GM21526 (cell line): ENCODE measurements around the gene AP4B1.
A peak's percentile ranks its signal among the peaks of the same experiment; 100 is the strongest.

ENCODE experiments used
- ATAC-seq: cut with Tn5 transposase; IDR thresholded peaks from one replicate; pipeline ENCODE4 v1.9.1; 2021; ENCODE audit warnings: moderate library complexity; ENCODE audit not compliant: unreplicated experiment, low FRiP score

Gene AP4B1

GRCh38 chr1:113898241-113898814, 6.3 kb downstream of the AP4B1 start:
- ATAC-seq = no peak

DNA sequence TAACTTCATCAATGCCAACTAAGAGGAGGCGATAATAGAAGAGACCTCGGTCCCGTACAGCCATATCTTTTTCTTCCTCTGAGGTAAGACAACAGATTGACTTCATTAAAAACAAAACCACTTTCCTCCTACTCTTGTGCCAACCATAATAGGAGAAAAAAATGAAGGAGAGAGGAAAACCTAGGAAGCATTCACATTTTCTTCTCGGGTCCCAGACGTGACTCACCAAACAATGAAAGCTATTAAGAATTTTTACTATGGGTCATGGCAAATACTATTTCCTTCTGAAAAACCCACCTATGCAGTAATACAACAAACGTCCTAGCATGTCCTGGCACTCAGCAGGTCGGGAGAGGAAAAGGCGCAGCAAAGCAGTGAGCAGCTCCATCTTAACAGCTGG, 8.6 kb downstream of the AP4B1 start:
- ATAC-seq = no peak

- no peak for ATAC-seq
Measured at GRCh38 chr1:113895098-113895497, 9.5 kb downstream of the AP4B1 start.

GRCh38 chr1:113893267-113893666, 11.3 kb downstream of the AP4B1 start:
- no peak for ATAC-seq

DNA sequence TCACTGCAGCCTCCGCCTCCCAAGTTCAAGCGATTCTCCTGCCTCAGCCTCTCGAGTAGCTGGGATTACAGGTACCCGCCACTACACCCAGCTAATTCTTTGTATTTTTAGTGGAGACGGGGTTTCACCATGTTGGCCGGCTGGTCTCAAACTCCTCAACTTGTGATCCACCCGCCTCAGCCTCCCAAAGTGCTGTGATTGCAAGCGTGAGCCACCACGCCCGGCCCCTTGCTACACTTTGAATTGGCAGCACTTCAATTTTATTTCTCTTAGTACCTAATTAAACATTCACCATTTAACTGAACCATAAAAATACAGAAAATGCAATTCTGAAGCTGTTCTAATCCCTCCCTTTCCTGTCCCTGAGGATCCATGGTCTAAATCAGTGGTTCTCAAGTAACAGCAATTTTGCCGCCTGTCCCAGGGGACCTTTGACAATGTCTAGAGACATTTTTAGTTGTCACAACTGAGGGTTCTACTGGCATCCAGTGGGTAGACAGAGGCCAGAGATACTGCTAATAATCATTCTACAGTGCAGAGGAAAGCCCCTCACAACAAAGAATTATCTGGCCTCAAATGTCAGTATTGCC, 12.9 kb downstream of the AP4B1 start:
- no peak for ATAC-seq

GRCh38 chr1:113890816-113891215, 13.8 kb downstream of the AP4B1 start:
- ATAC-seq = no peak

- ATAC-seq = no peak
Measured at GRCh38 chr1:113887402-113888175, 17.0 kb downstream of the AP4B1 start, which contains the start of gene BCL2L15. BCL2L15 (minus strand) TSS chr1:113887581; CDS start chr1:113887375, 206 bp downstream.

DNA sequence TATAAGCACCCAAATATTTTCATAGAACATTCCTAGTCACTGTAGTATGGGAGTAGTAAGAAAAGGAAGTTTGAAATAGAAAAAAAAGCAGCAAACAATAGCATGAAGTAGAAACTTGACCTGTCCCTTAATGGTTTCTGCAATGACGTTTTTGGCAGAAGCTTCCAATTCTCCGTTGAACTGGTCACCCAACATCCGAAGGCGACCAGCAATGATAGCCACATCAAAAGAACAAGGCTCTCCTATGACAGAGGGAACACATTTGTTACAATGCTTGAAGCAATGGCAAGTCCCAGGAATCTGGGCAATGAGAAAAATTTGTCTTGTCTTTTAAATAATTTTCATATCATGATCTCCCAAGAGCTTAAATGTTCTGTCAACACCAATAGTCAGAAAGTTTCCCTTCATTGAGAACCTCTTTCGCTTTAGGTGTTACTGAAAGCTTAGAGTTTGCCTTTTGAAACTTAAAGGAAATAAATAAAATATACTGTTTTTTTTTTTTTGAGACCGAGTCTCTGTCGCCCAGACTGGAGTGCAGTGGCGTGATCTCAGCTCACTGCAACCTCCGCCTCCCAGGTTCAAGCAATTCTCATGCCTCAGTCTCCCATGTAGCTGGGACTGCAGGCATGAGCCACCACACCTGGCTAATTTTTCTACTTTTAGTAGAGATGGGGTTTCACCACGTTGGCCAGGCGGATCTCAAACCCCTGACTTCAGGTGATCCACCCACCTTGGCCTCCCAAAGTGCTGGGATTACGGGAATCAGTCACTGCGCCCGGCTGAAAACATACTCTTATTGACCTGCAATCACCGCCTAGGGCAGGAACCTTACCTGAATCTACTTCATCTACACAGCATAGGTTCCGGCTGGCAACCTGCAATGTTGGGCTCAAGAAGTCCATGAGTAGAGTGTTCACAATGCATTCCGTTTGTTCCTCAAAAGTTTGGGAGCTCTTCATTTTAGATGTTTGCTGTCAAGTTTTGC, 17.9 kb downstream of the AP4B1 start:
- ATAC-seq = no peak

DNA sequence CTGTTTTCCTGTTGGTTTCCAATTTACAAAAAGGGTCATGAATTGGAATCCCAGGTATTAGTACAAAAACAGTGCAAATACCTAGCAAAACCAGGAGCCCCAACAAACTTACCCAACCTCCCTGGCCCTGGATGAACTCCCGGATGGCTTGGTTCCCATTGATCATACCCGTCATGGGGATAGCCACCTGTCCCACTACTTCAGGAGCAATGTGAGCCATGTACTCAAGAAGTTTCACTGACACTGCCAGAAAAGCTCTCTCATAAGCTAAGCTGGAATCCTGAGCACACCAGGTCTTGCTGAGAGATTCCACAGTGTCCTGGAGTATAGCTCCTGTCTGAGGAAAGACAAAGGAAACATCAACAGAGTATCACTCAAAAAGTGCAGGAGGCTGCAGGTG, 22.9 kb downstream of the AP4B1 start:
- no peak for ATAC-seq

DNA sequence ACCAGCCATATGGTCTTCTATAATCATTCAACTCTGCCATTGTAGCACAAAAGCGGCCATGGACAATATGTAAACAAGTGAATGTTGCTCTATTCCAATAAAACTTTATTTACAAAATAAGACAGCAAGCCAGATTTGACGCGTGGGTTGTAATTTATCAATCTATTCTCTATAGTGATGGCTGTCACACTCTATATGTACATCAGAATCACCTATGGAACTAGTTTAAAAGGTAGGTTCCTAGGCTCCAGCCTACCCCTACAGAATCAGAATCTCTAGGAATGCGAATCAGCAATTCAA, 24.9 kb downstream of the AP4B1 start:
- ATAC-seq = no peak

DNA sequence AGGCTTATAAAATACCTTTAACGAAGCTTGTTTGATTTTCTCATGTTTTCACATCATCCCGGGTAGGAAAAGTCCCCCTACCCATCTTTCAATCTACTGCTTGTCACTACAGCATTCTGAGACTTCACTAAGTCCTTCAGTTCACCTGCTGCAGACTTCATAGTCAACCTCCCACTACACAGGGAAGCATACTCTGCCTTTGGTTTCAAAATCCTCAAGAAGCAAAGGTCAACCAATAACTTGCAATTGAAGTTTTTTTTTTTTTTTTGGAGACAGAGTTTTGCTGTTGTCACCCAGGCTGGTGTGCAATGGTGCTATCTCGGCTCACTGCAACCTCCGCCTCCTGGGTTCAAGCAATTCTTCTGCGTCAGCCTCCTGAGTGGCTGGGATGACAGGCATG, 28.4 kb downstream of the AP4B1 start:
- ATAC-seq = no peak

- no peak for ATAC-seq
Measured at GRCh38 chr1:113875714-113876113, 28.9 kb downstream of the AP4B1 start.

DNA sequence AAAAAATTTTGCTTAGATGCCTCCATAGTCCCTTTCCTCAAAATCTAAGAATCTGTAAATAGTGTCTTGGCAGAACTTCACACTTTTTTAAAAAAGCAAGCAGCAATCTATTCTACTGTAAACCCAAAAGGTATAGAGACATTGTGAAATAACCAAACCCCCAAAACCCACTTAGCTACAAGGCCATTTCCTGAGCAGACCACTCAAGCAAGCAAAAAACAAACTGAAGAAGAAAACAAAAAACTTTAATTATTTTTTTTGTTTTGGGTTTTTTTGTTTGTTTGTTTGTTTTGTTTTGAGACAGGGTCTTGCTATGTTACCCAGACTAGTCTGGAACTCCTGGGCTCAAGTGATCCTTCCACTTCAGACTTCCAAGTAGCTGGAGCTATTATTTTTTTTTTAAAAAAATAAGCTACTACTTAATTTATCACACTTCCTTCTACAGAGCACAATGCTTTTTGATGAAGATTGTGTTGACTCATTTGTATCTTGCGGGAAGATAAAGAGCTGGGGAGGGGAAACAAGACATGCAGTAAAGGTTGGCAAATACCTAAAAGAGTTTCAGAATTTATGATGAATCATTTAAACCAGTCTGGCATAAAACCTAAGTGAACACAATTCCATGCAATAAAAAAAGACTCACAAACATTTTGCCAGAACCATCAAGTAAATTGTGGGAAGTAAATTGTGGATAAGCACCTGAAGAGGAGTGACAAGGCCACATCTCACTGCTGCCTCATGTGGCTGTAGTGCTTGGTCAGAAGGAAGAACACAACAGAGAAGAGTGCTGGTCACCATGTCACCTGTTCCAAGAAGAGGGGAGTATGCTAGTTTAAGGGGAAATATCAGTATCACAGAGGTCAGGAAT, 30.4 kb downstream of the AP4B1 start:
- no peak for ATAC-seq

GRCh38 chr1:113872219-113872935, 32.2 kb downstream of the AP4B1 start:
- ATAC-seq = no peak

- ATAC-seq = peak; percentile 87
Measured at GRCh38 chr1:113871597-113872113, 32.9 kb downstream of the AP4B1 start, which contains the start of gene PTPN22. PTPN22 (minus strand) TSS chr1:113871712.

DNA sequence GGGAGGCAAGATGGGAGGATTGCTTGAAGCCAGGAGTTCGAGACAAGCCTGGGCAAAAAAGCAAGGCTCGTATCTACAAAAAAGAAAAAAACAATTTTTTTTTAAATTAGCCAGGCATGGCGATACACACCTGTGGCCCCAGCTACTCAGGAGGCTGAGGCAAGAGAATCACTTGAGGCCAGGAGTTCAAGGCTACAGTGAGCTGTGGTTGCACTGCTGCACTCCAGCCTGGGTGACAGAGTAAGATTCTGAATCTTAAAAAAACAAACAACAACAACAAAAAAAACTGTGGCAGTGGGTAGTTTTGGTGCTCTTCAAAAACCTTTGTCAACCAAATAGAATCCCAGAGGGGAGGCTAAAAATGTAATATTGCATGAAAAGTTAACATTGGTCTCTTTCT, 33.8 kb downstream of the AP4B1 start:
- ATAC-seq = no peak

- ATAC-seq = no peak
Measured at GRCh38 chr1:113868387-113869083, 36.1 kb downstream of the AP4B1 start.

DNA sequence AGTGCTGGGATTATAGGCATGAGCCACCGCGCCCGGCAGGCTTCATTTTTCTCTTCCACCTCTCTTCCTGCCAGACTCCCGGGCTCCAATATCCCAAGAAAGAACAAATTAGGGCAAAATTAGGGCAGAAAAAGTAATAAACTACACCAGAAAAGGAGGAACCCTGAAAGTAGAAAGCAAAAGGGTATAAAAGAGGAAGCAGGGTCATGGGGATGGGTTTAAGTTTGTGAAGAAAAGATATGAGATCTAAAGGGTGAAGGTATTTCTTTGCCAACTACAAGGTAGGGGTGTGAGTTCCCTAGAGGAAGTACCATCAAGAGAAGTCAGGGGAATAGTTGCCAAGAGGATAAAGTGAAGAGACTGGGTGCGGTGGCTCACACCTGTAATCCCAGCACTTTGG, 43.0 kb downstream of the AP4B1 start:
- no peak for ATAC-seq
